NCI-H1436 (cell line): ENCODE measurements around the gene COMP.

Experiments
- DNase-seq: peaks from one replicate; lab custom pipeline; 2025; lab: John Stamatoyannopoulos, UW

Gene COMP

GRCh38 chr19:18768997-18769891 lies 21.9 kb downstream of the COMP start:
- no peak for DNase-seq

GRCh38 chr19:18768046-18768771 lies 22.9 kb downstream of the COMP start:
- DNase-seq, result no peak

GRCh38 chr19:18765224-18765623 lies 25.9 kb downstream of the COMP start:
- DNase-seq, result peak; percentile 44

- DNase-seq, result no peak
Measured at GRCh38 chr19:18764591-18765051, 26.5 kb downstream of the COMP start.

- no peak for DNase-seq
Measured at GRCh38 chr19:18763674-18764590, 27.2 kb downstream of the COMP start.

- peak; percentile 23 for DNase-seq
Measured at GRCh38 chr19:18762125-18763023, 28.7 kb downstream of the COMP start.

GRCh38 chr19:18761531-18762110 lies 29.5 kb downstream of the COMP start:
- DNase-seq, result no peak

GRCh38 chr19:18760440-18761383 lies 30.4 kb downstream of the COMP start:
- no peak for DNase-seq

GRCh38 chr19:18759995-18760426 lies 31.1 kb downstream of the COMP start:
- DNase-seq, result no peak

- DNase-seq, result no peak
Measured at GRCh38 chr19:18759304-18759994, 31.7 kb downstream of the COMP start.

- DNase-seq, result peak; percentile 46
Measured at GRCh38 chr19:18756896-18757295, 34.2 kb downstream of the COMP start.

GRCh38 chr19:18754501-18754900 lies 36.6 kb downstream of the COMP start:
- no peak for DNase-seq

GRCh38 chr19:18751571-18751970 lies 39.5 kb downstream of the COMP start:
- DNase-seq, result no peak

- no peak for DNase-seq
Measured at GRCh38 chr19:18750295-18750970, 40.7 kb downstream of the COMP start.

GRCh38 chr19:18749362-18750231 lies 41.5 kb downstream of the COMP start:
- no peak for DNase-seq

GRCh38 chr19:18746401-18747325 lies 44.4 kb downstream of the COMP start:
- DNase-seq, result no peak
